Transverse colon (tissue), 4 donors: ENCODE data around the gene KIF2A. TPM values are rescaled to one million over a fixed set of nuclear protein-coding genes. Genes with fewer than 3 reads are reported as not detected.

Source experiments
- DNase-seq: peaks from one replicate; pipeline ENCODE4 v3.0.0-alpha.2; 2019
- H3K27ac ChIP-seq, 4 donors: fragments of 200-600 bp; sonication (generic); 2 replicates each; pipeline ENCODE4 v1.5.1; 2016 to 2018; ENCODE audit warnings: inconsistent platforms in 4 of 4
- H3K27me3 ChIP-seq: fragments of 200-600 bp; sonication (generic); 2 replicates; pipeline ENCODE4 v1.5.1; 2017; ENCODE audit warnings: inconsistent platforms
- H3K36me3 ChIP-seq, 4 donors: fragments of 200-600 bp; sonication (generic); 2 replicates each; pipeline ENCODE4 v1.5.1; 2017 to 2019; ENCODE audit warnings: inconsistent platforms in 4 of 4
- H3K4me1 ChIP-seq, 4 donors: fragments of 200-600 bp; sonication (generic); 2 replicates each; pipeline ENCODE4 v1.5.1; 2017 to 2020; ENCODE audit warnings: inconsistent platforms in 4 of 4
- H3K4me3 ChIP-seq, 4 donors: fragments of 200-600 bp; sonication (generic); 1 replicate in 1 of 4; 2 replicates in 3 of 4; pipeline versions ENCODE4 v1.5.1 to v1.6.1; 2017 to 2019; ENCODE audit warnings: inconsistent platforms in 4 of 4
- H3K9me3 ChIP-seq, 2 donors: fragments of 200-600 bp; sonication (generic); 2 replicates each; pipeline ENCODE4 v1.5.1; 2017 to 2019; ENCODE audit warnings: inconsistent platforms in 2 of 2
- CTCF ChIP-seq, 5 experiments: fragments of 200-600 bp in 3 of 5; fragments of 450-650 bp in 2 of 5; sonication (generic) in 3 of 5; IDR thresholded peaks; 1 replicate in 2 of 5; 2 replicates in 3 of 5; pipeline ENCODE4 v1.5.1; 2016 to 2017; ENCODE audit warnings: antibody characterized with exemption in 5 of 5, inconsistent platforms in 3 of 5, mild to moderate bottlenecking in 2 of 5, moderate library complexity in 1 of 5
- EP300 ChIP-seq: sonication (generic); formaldehyde crosslinking; IDR thresholded peaks from one replicate; pipeline ENCODE4 v1.6.1; 2017; ENCODE audit warnings: antibody characterized with exemption, low read depth
- POLR2A ChIP-seq: fragments of 450-650 bp; IDR thresholded peaks from one replicate; pipeline ENCODE4 v1.6.1; 2016; ENCODE audit warnings: antibody characterized with exemption, mild to moderate bottlenecking, moderate library complexity
- POLR2AphosphoS5 ChIP-seq, 3 donors: sonication (generic); formaldehyde crosslinking; IDR thresholded peaks; one replicate each; pipeline ENCODE4 v1.6.1; 2016; ENCODE audit warnings: antibody characterized with exemption in 3 of 3
- WGBS, 2 donors: methylation state at CpG; one replicate each; pipeline ENCODE4 v1.1.5; 2018; ENCODE audit warnings: low coverage in 1 of 2; 5-methylcytosine and 5-hydroxymethylcytosine counted together
- in situ Hi-C, 4 donors: fragments of 200-750 bp; cut with MboI; loops; one replicate each; pipeline versions ENCODE4 v1.15.0 to v1.15.1; 2017; ENCODE audit warnings: low sequenced_read_pairs in 3 of 4, low pct_ligation_motif_present in 1 of 4, low pct_unique_long_range_greater_than_20kb in 1 of 4
- intact Hi-C: fragments of 100-400 bp; cut with DNase I; formaldehyde crosslinking; loops from one replicate; pipeline ENCODE4 v1.15.1; 2023; ENCODE audit warnings: low total_unique reads
- total RNA-seq, 4 donors: library from RNA; depleted of rRNA; stranded (reverse); fragments of >200 nt; gene quantifications; one replicate each; pipeline ENCODE4 v1.1.0, GENCODE V29; 2016

The KIF2A gene
- total RNA-seq, 4 donors from 2014 or later: 15.3 to 61.9 (median 32.7) TPM

- Histone ChIP-seq H3K36me3 (no peaks in the 10 kb centered on the region), H3K27ac (no peak overlapping the region), H3K27me3 (no peaks in the 10 kb centered on the region), H3K4me3 (no peak overlapping the region), H3K4me1 (no peaks in the 10 kb centered on the region), H3K9me3 (no peaks in the 10 kb centered on the region)
- no peak for TF ChIP-seq CTCF (IDR thresholded peaks at IDR 0.05)
- TF ChIP-seq POLR2AphosphoS5 (IDR thresholded peaks at IDR 0.05): no peak
- no peak for TF ChIP-seq EP300
- no peak for TF ChIP-seq POLR2A
- intact Hi-C loops: no loop called here
- no peak for DNase-seq
- WGBS, 2 donors: 88% methylated on average over 9 of the region's 9 CpGs
- in situ Hi-C loops: no loop called here
These were observed 21.4 kb downstream of the KIF2A start for GRCh38 chr5:62327138-62328053.

- no peak for DNase-seq
- TF ChIP-seq POLR2AphosphoS5 (IDR thresholded peaks at IDR 0.05) (no peak), CTCF (IDR thresholded peaks at IDR 0.05) (no peak), POLR2A (no peak), EP300 (no peak)
- no peak overlapping the region for H3K4me3 ChIP-seq
- no peaks in the 10 kb centered on the region for H3K9me3 ChIP-seq
- H3K27me3 ChIP-seq: no peaks in the 10 kb centered on the region
- 70 to 78% methylated on average over 5 to 7 of the region's 7 CpGs for WGBS, 2 donors
- no peaks in the 10 kb centered on the region for H3K36me3 ChIP-seq
- in situ Hi-C loops: no loop called here
- intact Hi-C loops: no loop called here
- no peak overlapping the region for H3K27ac ChIP-seq
- no peaks in the 10 kb centered on the region for H3K4me1 ChIP-seq
These were observed 22.9 kb downstream of the KIF2A start for GRCh38 chr5:62328772-62329491.

DNA sequence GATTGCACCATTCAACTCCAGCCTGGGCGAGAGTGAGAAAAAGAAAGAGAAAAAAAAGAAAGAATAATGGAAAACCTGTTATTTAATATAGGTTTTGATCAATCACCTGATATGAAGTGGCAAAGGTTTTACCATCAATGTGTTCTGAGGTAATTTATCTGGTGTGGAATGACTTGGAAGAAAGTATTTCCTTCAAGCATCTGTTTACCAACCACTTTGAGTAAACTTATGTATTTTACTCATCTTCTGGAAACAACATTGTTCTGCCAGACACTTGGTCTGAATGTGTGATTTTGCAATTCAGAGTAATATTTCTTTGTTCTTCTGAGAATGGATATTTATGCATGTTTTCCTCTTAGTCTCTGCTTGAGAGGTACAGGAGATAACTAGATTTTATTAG, 24.3 kb downstream of the KIF2A start:
- in situ Hi-C loops (no loop called here), intact Hi-C loops (no loop called here)
- no peaks in the 10 kb centered on the region for H3K4me1 ChIP-seq
- H3K27me3 ChIP-seq: no peaks in the 10 kb centered on the region
- H3K4me3 ChIP-seq: no peak overlapping the region
- DNase-seq: no peak
- no peaks in the 10 kb centered on the region for H3K36me3 ChIP-seq
- TF ChIP-seq EP300 (no peak), CTCF (IDR thresholded peaks at IDR 0.05) (no peak), POLR2A (no peak), POLR2AphosphoS5 (IDR thresholded peaks at IDR 0.05) (no peak)
- H3K27ac ChIP-seq: no peak overlapping the region
- H3K9me3 ChIP-seq: no peaks in the 10 kb centered on the region
- WGBS, 2 donors: 88 to 100% methylated on average over 1 of the region's 1 CpG

- Histone ChIP-seq H3K27me3 (no peaks in the 10 kb centered on the region), H3K4me1 (no peaks in the 10 kb centered on the region), H3K9me3 (no peaks in the 10 kb centered on the region), H3K36me3 (no peaks in the 10 kb centered on the region), H3K27ac (no peak overlapping the region), H3K4me3 (no peak overlapping the region)
- DNase-seq: no peak
- intact Hi-C loops: no loop called here
- no peak for TF ChIP-seq POLR2AphosphoS5 (IDR thresholded peaks at IDR 0.05)
- no peak for TF ChIP-seq POLR2A
- TF ChIP-seq EP300: no peak
- TF ChIP-seq CTCF (IDR thresholded peaks at IDR 0.05): no peak
- in situ Hi-C loops: no loop called here
These were observed 25.9 kb downstream of the KIF2A start for GRCh38 chr5:62331921-62332320.
